HCT116 (cell line): ENCODE data around the gene PKIB. TPM values are rescaled to one million over a fixed set of nuclear protein-coding genes. Genes with fewer than 3 reads are reported as not detected.

Experiments used
- ATAC-seq: fragments of 200-7000 bp; cut with Tn5 transposase; 2 replicates; pipeline ENCODE4 v1.9.1; 2020; ENCODE audit warnings: mild to moderate bottlenecking, moderate library complexity
- BruUV-seq: library from RNA; stranded (reverse); fragments of 400-500 nt; replicated peaks from 2 replicates; lab custom pipeline; 2021; lab: Mats Ljungman, UMichigan
- CTCF ChIA-PET: fragments of 300-600 bp; sonication (Branson Sonifier 250); formaldehyde crosslinking; loops from one replicate; lab custom pipeline; 2021; ENCODE audit warnings: antibody characterized with exemption; lab: Charles Lee
- POLR2A ChIA-PET: fragments of 300-600, 350-600 bp; sonication (Branson Sonifier 250); formaldehyde crosslinking; loops from one replicate; lab custom pipeline; 2021; ENCODE audit warnings: antibody characterized with exemption; lab: Charles Lee
- RAD21 ChIA-PET, 2 experiments: fragments of 300-600 bp; sonication (Branson Sonifier 250); formaldehyde crosslinking; loops; one replicate each; lab custom pipeline; 2023; ENCODE audit warnings: low total read pairs in 2 of 2; ENCODE audit not compliant: uncharacterized antibody in 2 of 2, unreplicated experiment in 2 of 2, low non-redundant PET in 1 of 2; lab: Charles Lee
- DNase-seq: peaks from one replicate; pipeline ENCODE4 v3.0.0-alpha.2; 2010; ENCODE audit warnings: low read depth, low spot score
- H2AFZ ChIP-seq: fragments of 200-600 bp; shearing (Covaris generic), sonication (generic); 2 replicates; pipeline ENCODE4 v1.6.1; 2017; ENCODE audit warnings: low read depth, mixed run types, mixed read lengths, antibody characterized with exemption, low read length; ENCODE audit not compliant: poor library complexity, severe bottlenecking
- H3K27ac ChIP-seq: 2 replicates; pipeline ENCODE4 v1.5.1; 2012; ENCODE audit warnings: low read depth, low read length
- H3K27me3 ChIP-seq: fragments of 200-600 bp; sonication (generic); 2 replicates; pipeline ENCODE4 v1.6.1; 2016; ENCODE audit warnings: mixed run types, low read length, mixed read lengths; ENCODE audit not compliant: insufficient read depth
- H3K36me3 ChIP-seq, 2 experiments: fragments of 200-500 bp in 1 of 2; fragments of 200-600 bp in 1 of 2; sonication (Bioruptor generic) in 1 of 2; sonication (generic) in 1 of 2; 2 replicates each; pipeline versions ENCODE4 v1.5.1 to v1.6.1; 2014 to 2016; ENCODE audit warnings: low read length in 2 of 2, inconsistent platforms in 1 of 2, mixed read lengths in 1 of 2, mixed run types in 1 of 2; ENCODE audit not compliant: insufficient read depth in 2 of 2, control insufficient read depth in 1 of 2
- H3K4me1 ChIP-seq, 2 experiments: fragments of 200-600 bp in 1 of 2; sonication (generic) in 1 of 2; 2 replicates each; pipeline versions ENCODE4 v1.5.1 to v1.6.1; 2012 to 2017; ENCODE audit warnings: low read length in 2 of 2, inconsistent platforms in 1 of 2, mild to moderate bottlenecking in 1 of 2, mixed read lengths in 1 of 2, mixed run types in 1 of 2, moderate library complexity in 1 of 2; ENCODE audit not compliant: insufficient read depth in 2 of 2, control insufficient read depth in 1 of 2
- H3K4me2 ChIP-seq: fragments of 200-600 bp; sonication (generic); 2 replicates; pipeline ENCODE4 v1.6.1; 2017; ENCODE audit warnings: mixed run types, low read length, mixed read lengths
- H3K4me3 ChIP-seq, 2 experiments: fragments of 200-600 bp in 1 of 2; sonication (generic) in 1 of 2; replicated peaks in 1 of 2; 2 replicates each; pipeline ENCODE4 v1.5.1; 2011 to 2016; ENCODE audit warnings: low read length in 2 of 2, control low read depth in 1 of 2, low read depth in 1 of 2, mild to moderate bottlenecking in 1 of 2, mixed read lengths in 1 of 2, mixed run types in 1 of 2
- H3K79me2 ChIP-seq: fragments of 200-600 bp; sonication (generic); 2 replicates; pipeline ENCODE4 v1.6.1; 2017; ENCODE audit warnings: mild to moderate bottlenecking, mixed run types, low read length, moderate library complexity, mixed read lengths; ENCODE audit not compliant: insufficient read depth
- H3K9ac ChIP-seq: fragments of 200-600 bp; sonication (generic); 2 replicates; pipeline ENCODE4 v1.6.1; 2016; ENCODE audit warnings: low read length, mixed read lengths
- H3K9me2 ChIP-seq: fragments of 200-600 bp; sonication (generic), shearing (Covaris generic); 2 replicates; pipeline ENCODE4 v1.6.1; 2017; ENCODE audit warnings: mixed run types, mild to moderate bottlenecking, moderate library complexity; ENCODE audit not compliant: insufficient read depth
- H3K9me3 ChIP-seq, 2 experiments: fragments of 200-500 bp in 1 of 2; fragments of 200-600 bp in 1 of 2; sonication (Bioruptor generic) in 1 of 2; sonication (generic) in 1 of 2; 2 replicates each; pipeline ENCODE4 v1.6.1; 2014 to 2017; ENCODE audit warnings: low read length in 2 of 2, mixed read lengths in 2 of 2, inconsistent platforms in 1 of 2, low read depth in 1 of 2, mild to moderate bottlenecking in 1 of 2, mixed run types in 1 of 2, moderate library complexity in 1 of 2; ENCODE audit not compliant: control insufficient read depth in 1 of 2, insufficient read depth in 1 of 2
- H4K20me1 ChIP-seq: fragments of 200-600 bp; sonication (generic), shearing (Covaris generic); 2 replicates; pipeline ENCODE4 v1.6.1; 2017; ENCODE audit warnings: mixed run types, mild to moderate bottlenecking, moderate library complexity; ENCODE audit not compliant: insufficient read depth
- CBX3 ChIP-seq: IDR thresholded peaks from 2 replicates; pipeline ENCODE4 v1.6.1; 2012; ENCODE audit warnings: low read depth
- CEBPB ChIP-seq: IDR thresholded peaks from 2 replicates; pipeline ENCODE4 v1.6.1; 2012; ENCODE audit warnings: low read depth
- EGR1 ChIP-seq: IDR thresholded peaks from 2 replicates; pipeline ENCODE4 v1.6.1; 2012; ENCODE audit warnings: low read depth
- FOSL1 ChIP-seq: IDR thresholded peaks from 2 replicates; pipeline ENCODE4 v1.6.1; 2012; ENCODE audit warnings: low read depth
- JUND ChIP-seq: IDR thresholded peaks from 2 replicates; pipeline ENCODE4 v1.6.1; 2012
- RAD21 ChIP-seq: IDR thresholded peaks from 2 replicates; pipeline ENCODE4 v1.6.1; 2012; ENCODE audit warnings: low read depth, mild to moderate bottlenecking
- SIN3A ChIP-seq: IDR thresholded peaks from 2 replicates; pipeline ENCODE4 v1.6.1; 2012; ENCODE audit warnings: low read depth
- SP1 ChIP-seq: IDR thresholded peaks from 2 replicates; pipeline ENCODE4 v1.6.1; 2012; ENCODE audit warnings: low read depth
- intact Hi-C: fragments of 100-400 bp; cut with micrococcal nuclease; formaldehyde crosslinking; loops from 2 replicates; pipeline ENCODE4 v1.10.0; 2022
- total RNA-seq: library from RNA; stranded (reverse); gene quantifications from one replicate; pipeline ENCODE4 v1.2.1, GENCODE V29; 2021; ENCODE audit not compliant: unreplicated experiment
- TF ChIP-seq, protein P1 (sequence below): IDR thresholded peaks from 2 replicates; pipeline ENCODE4 v1.6.1; 2012
- TF ChIP-seq, protein P2 (sequence below): IDR thresholded peaks from 2 replicates; pipeline ENCODE4 v1.6.1; 2011; ENCODE audit warnings: mild to moderate bottlenecking, low read length, moderate library complexity; ENCODE audit not compliant: insufficient replicate concordance; ENCODE audit errors: extremely low read depth

PKIB gene
- total RNA-seq, 1 experiment from 2014 or later: 24.0 TPM

- peak; percentile 58 for ATAC-seq
- Histone ChIP-seq H2AFZ (no peak overlapping the region), H3K79me2 (no peaks in the 10 kb centered on the region), H3K4me3 (peak overlapping the region in 1 of 2 experiments; percentile 30; a peak in 2 of 4 replicates), H3K4me1 (peaks cover 23 to 60% of the 10 kb centered on the region in 2 experiments), H3K27ac (peak overlapping the region; percentile 72), H3K9me3 (no peaks in the 10 kb centered on the region), H4K20me1 (no peaks in the 10 kb centered on the region), H3K9ac (peak overlapping the region; percentile 27; the same call in 1 of the 2 replicates), H3K27me3 (no peaks in the 10 kb centered on the region), H3K36me3 (no peaks in the 10 kb centered on the region), H3K4me2 (peak overlapping the region; percentile 65), H3K9me2 (no peaks in the 10 kb centered on the region)
- CTCF ChIA-PET: interaction anchor here (2.2 kb wide), 1 partner anchor 86 kb away, joined by 6 read pairs; the partner anchor contains the start of gene PKIB
- POLR2A ChIA-PET: interaction anchor here (1.0 to 1.6 kb wide), 4 partner anchors 16 to 94 kb away, joined by 3 to 6 read pairs (median 4); no protein-coding TSS in a partner anchor
- TF ChIP-seq, protein P1, sequence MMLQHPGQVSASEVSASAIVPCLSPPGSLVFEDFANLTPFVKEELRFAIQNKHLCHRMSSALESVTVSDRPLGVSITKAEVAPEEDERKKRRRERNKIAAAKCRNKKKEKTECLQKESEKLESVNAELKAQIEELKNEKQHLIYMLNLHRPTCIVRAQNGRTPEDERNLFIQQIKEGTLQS: peak; percentile 65
- TF ChIP-seq CBX3: peak; percentile 70; the same call in 1 of the 2 replicates
- TF ChIP-seq SIN3A: peak; percentile 62; the same call in 1 of the 2 replicates
- peak; percentile 80 for TF ChIP-seq CEBPB
- peak; percentile 30; the same call in 1 of the 2 replicates for TF ChIP-seq RAD21
- TF ChIP-seq SP1: peak; percentile 93
- TF ChIP-seq, protein P2, sequence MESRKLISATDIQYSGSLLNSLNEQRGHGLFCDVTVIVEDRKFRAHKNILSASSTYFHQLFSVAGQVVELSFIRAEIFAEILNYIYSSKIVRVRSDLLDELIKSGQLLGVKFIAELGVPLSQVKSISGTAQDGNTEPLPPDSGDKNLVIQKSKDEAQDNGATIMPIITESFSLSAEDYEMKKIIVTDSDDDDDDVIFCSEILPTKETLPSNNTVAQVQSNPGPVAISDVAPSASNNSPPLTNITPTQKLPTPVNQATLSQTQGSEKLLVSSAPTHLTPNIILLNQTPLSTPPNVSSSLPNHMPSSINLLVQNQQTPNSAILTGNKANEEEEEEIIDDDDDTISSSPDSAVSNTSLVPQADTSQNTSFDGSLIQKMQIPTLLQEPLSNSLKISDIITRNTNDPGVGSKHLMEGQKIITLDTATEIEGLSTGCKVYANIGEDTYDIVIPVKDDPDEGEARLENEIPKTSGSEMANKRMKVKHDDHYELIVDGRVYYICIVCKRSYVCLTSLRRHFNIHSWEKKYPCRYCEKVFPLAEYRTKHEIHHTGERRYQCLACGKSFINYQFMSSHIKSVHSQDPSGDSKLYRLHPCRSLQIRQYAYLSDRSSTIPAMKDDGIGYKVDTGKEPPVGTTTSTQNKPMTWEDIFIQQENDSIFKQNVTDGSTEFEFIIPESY: no peak
- TF ChIP-seq FOSL1: peak; percentile 91
- TF ChIP-seq EGR1: no peak; the same call in 1 of the 2 replicates
- peak; percentile 94 for TF ChIP-seq JUND
- RAD21 ChIA-PET: interaction anchor here in 1 of 2 experiments (0.6 kb wide), 1 partner anchor 78 kb away, joined by 4 read pairs; no protein-coding TSS in a partner anchor
- peak; percentile 77 for DNase-seq
- intact Hi-C loops: no loop called here
- TSS peak; percentile 90 for BruUV-seq
Observed at GRCh38 chr6:122696079-122696478, 85.9 kb downstream of the PKIB start.
